ENCODE measurements around the gene PADI2.

PADI2 gene

DNA sequence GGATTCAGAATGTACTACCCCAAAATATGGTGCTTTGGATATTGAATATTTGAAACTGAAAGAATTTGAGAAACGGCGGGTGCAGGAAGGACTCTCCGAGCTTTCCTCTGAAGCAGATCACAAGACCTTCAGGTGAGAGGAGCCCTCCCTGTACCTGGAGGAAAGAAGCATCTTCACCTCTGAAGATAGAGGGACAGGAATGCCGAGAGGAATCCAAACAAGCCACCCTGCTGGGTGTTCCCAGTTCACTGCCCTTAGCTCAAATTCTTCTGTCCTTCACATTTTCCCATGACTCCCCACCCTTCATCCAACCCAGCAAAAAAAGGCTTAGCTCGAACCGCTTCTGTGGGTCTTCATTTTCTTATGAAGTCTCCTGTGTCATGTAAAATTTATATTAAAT is 18.2 kb upstream of the PADI2 start:
- no peak for DNase-seq

DNA sequence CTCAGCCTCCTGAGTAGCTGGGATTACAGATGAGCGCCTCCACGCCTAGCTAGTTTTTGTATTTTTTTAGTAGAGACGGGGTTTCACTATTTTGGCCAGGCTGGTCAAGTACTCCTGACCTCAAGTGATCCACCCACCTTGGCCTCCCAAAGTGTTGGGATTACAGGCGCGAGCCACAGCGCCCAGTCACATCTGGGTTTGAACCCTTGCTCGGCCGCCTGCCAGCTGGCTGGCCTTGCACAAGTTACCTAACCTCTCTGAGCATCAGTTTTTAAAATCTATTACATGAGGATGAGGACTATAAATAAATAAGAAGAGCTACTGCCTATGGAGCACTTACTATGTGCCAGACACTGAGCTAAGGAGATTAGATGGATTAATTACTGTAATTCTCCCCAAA is 17.7 kb upstream of the PADI2 start:
- DNase-seq: no peak

DNA sequence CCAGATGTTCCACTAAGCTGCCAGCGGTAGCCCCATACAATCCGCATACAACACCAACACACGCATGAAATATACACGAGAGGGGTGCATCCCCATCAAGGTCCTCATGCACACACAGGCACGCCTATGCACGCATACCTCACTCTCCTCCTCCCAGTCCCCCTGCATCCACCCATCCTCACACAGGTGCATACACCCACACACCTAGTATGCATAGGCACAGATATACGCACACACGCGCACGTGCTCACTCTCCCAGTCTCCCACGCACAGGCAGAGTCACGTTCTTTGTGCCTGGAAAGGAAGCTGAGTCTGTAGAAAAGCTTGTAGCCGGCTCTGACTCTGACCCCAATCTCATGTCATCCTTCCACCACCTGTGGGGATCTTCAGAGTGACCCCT is 16.9 kb upstream of the PADI2 start:
- DNase-seq: no peak

DNA sequence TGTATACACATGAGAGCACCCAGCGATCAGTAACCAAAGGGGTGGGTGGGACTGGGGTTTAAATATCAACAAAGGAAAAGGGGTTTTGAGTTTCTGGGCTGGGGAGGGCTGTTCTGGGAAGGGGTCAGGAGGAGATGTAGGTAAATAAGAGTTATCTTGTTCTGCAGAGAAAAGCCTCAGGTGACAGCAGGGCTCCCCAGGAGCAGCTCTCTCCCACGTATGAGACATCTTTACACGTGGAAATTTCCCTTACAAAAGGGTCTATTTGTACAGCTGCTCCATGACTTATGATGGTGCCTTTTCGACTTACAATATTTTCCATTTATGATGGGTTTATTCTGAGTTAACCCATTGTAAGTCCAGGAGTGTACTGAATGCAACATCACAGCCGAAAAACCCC is 16.3 kb upstream of the PADI2 start:
- DNase-seq: no peak

DNA sequence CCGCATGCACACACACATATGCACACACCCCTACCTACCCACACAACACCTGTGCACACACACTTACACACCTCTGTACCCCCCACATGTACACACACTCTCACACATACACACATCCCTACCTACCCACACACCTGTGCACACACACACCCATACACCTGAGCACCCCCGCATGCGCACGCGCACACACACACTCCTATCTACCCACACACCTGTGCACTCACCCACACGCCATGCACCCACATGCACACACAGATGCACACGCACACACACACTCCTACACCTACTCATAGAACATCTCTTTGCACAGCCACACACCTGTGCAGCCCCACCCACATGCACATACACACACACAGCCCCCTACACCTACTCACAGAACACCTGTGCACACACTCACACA is 15.5 kb upstream of the PADI2 start:
- no peak for DNase-seq

DNA sequence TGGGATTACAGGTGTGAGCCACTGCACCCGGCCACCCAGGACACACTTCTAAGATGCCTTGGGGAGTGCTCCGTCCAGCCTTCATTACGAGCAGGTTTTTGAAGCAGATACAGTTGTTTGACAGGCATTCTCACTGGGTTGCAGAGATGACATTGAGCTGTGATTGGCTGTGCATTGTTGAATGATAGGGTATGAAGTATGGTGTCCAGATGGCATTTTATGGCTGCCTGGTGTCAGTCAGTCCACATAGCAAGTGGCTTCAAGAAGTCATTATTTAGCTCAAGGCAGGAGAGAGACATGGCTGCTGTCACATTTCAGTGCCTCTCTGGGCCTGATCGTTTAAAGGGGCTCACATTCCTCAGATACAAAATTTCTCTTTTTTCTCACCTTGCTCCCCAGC is 14.8 kb upstream of the PADI2 start:
- DNase-seq: no peak

DNA sequence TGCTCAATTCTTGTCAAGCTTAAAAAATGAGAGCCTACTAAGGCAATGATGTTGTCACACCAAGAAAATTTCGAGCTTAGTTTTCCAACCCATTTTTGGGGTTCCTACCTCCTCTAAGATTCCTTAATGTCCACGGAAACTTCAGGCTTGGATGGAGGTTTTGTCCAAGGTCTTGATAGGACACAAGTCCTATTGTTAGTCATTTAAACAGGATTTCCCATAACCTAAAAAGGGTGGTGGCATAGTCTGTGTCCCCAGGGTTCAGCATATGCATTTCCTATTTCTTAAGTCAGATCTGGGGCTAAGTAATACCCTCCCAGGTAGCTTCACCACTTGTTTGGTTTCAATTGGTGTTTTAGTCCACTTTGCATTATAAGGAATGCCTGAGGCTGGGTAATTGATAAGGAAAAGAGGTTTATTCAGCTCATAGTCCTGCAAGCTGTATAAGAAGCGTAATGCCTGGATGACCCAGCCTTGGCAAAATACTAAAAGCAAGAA is 10.9 kb upstream of the PADI2 start:
- DNase-seq: no peak

DNA sequence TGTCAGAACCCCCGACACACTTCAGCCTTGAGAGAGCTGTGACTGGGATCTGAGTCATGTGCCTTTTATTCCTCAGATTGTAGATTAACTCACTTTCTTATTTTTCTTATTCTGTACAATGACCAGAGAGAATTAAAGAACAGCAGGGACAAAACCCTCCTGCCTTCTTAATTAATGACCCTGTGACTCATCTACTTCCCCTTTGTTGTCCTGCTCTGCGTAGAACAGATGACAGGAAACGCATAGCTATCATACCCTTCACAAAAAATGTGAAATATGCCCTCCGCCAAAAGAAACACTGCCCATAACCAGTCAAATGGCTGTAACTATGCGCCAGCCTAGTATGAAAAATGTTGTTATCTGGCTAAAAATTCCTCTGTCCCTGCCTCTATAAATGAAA is 9.1 kb upstream of the PADI2 start:
- no peak for DNase-seq

DNA sequence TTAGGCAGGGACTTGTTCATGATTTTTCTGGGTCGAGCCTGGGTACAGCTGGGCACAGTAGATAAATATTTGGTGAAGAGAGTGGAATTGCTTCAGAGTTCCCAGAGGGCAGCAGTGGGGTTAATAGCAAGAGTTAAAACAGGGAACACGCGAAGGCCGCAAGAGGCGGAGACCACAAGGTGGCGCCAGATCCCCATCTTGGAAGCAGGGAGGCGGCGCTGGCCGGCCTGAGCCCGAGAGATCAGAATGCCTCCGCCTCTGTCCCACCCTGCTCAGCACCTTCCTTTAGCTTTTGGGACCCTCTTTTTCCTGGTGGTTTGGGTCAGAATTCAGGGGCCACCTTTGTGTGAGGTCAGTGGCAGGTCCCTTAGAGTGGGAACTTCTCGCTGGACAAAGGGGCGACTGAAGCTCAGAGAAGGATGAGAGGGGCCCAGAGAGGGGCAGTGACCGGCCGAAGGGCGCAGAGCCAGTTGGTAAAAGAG is 6.5 kb upstream of the PADI2 start:
- no peak for DNase-seq

DNA sequence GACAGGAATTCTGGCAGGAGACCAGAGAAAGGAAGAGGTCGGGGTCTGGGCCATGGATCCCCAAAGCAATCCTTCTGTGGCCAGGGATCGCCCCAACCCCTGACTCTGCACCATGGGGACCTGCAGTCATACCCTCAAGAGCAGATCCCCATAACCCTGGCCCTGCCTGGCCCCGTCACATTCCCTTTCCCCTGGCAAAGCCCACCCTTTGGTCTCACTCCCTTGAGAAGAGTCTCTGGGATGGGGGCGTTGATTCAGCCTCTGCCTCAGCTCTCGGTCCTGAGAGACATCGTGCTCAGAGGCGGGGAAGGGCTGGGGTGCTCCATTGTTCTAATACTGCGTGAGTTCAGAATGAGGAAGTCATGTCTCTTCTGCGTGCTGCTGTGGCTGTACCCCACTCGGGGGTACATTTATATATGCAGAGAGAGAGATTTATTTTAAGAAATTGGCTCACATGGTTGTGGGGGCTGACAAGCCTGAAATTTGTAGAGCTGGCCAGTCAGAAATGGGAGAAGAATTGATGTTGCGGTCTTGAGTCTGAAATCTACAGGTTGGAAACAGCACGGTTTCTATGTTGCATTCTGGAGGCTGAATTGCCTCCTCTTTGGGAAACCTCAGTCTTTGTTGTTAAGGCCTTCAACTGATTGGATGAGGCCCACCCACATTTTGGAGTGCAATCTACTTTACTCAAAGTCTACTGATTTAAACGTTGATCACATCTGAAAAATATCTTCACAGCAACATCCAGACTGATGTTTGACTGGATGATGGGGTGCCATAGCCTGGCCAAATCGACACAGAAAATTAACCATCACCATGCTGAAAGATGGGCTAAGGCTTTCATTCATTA is 4.2 kb upstream of the PADI2 start:
- DNase-seq: no peak

DNA sequence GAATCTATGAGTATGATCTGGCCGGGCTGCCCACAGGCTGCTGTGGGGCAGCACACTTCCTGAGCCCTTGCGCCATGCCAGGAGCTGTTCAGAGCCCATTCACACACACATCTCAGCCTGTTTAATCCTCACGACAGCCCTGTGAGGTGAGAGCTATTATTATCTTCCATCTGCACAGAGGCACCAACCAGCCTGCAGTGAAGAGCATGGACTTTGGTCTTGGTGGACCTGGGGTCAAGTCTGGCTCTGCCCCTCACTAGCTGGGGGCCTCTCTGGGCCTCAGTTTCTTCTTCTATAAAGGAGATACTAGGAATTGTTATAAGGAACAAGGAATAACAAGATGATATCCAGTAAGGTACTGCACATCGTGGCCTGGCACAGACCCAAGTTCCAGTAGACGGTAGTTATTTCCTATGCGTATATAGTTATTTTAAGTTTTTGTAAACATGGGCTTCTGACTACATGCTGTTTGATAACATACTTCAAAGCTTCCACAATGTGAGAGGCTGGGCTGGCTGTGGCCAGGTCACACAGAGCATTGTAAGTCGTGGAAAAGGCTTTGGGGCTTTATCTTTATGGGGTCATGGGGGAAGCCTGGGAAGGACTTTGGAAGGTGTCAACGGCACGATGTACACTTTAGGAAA is 3.4 kb upstream of the PADI2 start:
- DNase-seq: no peak

DNA sequence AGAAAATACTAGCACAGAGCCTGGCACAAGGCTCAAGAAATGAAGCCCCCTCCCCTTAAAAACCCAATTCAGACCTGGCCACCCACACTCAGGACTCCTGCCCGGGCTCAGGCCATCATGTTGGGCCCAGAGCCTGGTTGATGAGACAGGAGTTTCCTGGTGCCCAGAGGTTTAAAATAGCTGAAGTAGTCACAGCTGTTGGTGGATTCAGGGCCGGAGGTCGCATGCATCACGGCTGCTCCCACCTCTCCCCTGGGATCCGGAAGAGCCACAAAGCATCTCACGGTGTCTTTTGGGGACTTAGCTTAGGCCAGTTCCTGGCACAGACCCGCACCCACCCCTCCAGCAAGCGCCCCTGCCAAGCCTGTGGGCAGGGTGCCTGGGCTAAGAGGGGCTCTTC is 2.6 kb upstream of the PADI2 start:
- DNase-seq: no peak

DNA sequence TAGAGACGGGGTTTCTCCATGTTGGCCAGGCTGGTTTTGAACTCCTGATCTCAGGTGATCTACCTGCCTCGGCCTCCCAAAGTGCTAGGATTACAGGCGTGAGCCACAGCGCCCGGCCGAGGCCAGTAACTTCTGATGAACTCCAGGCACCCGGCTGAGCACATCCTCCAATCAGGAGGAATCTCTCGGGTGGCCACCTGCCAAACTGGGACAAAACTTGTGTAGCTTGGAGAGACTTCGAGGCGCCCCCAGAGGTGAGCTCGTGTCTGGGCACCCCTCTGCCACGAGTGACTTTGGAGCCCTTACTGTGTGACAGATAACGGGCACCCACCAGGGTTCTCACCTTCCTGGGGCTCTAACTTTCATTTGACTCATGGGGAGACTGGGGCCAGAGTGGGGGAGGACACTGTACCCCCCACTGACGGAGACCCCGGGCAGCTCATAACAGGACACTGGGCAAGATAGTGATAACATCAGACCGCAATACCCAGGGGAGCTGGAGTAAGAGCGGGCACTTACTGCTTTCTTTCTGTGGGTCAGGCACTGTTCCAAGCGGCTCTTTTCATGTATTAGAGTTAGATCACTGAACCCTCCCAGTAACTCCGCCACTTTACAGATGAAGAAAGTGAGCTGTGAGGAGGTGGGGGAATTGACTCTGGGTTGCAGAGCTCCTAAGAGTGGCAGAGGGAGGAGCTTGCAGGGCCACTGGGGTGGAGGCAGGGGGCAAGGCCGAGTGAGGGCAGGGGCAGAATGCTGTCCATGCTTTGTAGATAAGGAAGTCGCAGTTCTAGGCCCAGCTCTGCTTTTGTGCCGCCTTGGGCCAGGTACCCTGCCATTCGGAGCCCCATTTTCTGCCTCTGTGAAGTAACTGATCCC is 1.9 kb upstream of the PADI2 start:
- no peak for DNase-seq

DNA sequence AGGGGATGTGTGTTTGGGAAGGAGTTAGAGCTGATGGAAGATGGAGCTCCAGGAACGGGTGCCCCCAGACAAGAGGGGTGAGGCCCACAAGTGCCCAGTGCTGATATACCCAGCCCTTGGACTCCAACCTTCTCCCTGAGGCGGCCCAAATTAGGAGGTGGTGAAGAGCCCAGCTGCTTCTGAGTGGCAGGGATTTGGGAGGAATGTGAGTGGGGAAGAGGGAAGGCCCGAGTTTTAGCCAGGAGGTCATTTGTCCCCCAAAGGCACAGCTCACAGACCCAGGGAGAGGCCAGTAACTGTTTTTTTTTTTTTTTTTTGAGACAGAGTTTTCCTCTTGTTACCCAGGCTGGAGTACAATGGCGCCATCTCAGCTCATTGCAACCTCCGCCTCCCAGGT is 1.2 kb upstream of the PADI2 start:
- no peak for DNase-seq

DNA sequence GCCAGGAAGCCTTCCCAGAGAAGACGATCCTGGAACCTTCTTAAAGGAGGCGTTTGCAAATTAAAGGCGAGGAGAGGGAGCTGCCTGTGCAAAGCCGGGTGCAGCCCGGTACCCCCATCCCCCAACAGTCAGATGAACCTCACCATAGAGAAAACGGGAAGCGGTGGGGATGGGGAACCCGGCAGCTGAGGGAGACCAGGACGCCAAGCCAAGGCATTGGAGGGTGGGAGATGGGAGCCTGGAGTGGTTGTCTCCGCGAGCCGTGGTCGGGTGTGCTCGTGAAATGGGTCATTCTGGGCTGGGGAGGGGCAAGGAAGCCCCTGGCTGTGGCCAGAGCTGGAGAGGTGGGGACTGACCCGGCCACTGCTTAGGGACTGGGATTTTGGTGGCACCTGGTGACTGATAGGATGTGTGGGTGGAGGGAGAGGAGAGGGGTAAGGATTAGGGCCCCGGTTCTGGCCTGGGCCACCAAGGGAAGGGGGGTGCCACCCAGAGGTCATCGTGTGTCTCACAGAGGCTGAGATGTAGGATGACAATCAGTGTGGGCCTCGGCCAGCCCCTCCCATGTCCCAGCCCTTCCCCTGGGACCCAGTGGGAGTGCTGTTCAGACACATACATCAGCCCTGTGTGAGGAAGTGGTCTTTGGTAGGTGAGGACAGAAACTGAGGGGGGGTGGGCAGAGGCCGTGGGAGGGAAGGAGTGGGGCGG is 676 bp upstream of the PADI2 start:
- DNase-seq: no peak

DNA sequence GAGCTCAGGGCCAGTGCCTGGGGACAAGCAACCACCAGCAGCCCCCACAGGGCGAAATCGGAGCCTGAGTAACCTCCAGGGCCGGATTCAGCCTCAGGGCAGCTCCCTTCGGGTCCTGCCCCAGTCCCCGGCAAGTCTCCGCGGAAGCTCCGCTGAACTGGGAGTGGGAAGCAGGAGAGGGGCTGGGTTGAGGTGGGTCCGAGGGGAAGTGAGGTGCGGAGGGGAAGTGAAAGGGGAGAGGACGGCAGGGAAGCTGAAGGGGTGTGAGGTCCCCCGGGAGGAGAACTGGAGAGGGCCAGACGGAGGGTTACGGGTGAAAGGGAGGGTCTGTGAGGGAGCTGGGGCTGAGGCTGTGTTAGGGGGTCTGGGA is 560 bp downstream of the PADI2 start:
- DNase-seq: no peak

DNA sequence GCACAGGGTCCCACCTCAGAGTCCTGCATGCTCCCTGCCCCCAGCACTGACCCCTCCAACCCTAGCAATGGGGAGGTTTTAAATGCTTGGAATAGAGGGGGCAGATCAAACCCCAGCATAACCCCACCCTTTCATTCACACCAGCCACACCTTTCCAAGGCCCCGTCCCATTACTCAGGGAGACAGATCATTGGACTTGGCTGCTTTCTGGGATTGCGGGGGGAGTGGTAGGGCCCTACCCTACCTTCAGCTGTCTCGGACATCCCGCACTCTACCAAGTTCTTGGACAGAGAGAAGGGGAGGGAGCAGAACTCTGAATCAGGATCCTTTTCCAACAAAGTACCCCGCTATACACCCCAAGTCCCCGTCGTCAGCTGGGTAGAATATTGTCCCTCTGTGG is 983 bp downstream of the PADI2 start:
- no peak for DNase-seq

DNA sequence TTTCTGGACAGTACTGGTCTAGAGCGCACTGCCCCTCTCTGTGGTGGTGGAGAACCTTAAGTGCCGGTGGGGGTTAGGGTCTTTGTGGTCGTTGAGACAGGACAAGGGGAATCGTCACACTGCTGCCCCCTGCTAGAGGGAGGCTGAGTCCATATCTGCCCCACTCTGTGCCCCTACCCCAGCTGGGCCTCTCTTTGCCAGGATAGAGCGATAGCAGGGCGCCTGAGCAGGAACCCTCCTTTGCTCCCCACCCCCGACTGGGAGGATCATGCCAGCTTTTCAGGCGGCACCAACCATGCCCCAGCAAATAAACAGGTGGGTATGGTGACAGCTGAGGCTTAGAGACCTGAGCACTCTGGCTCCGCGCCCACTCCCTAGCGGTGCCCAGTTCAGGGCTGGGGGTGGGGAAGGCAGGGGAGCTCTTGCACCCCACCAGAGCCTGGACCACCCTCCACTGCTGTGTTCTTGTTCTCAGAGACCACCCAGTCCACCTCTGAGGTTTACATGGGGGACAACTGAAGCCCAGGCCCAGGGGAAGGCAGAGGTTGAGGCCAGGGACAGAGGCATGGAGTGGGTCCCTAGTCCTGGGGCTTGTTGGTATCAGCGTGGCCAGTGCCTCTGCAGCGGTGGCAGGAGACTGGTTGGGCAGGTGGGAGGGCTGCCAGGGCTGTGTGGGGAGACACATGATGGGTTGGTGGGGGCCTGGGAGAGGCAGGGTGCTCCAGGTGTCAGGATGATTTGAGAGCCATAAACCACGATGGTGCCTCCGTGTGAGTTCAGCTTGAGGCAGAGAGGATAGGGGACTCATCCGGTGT is 1.6 kb downstream of the PADI2 start:
- DNase-seq: no peak

DNA sequence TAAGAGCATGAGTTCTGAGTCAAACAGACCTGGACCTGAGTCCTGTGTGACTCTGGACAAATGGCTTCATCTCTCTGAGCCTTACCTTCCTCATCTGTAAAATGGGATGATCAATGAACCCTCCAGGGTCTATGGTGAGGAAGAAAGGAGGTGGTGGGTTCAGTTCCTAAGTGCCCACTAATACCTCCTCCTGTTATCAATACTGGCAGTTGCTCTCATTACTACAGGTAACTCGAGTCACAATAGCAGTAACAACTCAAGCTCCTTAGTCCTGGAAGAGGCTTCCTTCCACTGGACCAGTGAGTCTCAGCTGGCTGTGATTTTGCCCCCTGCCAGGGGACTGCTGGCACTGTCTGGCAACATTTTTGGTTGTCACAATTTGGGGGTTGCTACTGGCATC is 2.6 kb downstream of the PADI2 start:
- no peak for DNase-seq

DNA sequence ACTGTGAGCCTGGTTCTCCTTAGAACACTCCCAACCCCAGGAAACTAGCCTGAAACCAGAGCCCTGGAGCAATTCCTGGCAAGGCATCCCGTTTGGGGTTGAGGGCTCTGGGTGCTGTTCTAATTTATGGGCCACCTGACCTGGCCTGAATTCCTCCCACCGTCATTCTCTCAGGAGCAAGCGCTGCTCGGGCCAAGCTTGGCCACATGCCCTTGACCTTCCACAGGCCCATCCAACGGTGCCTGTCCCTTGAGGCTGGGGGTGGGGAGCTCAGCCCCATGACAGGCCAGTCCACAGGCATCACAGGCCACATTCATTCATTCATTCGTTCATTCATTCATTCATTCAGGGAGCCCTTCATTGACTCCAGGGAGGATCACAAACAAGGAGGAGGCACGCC is 5.3 kb downstream of the PADI2 start:
- DNase-seq: no peak

DNA sequence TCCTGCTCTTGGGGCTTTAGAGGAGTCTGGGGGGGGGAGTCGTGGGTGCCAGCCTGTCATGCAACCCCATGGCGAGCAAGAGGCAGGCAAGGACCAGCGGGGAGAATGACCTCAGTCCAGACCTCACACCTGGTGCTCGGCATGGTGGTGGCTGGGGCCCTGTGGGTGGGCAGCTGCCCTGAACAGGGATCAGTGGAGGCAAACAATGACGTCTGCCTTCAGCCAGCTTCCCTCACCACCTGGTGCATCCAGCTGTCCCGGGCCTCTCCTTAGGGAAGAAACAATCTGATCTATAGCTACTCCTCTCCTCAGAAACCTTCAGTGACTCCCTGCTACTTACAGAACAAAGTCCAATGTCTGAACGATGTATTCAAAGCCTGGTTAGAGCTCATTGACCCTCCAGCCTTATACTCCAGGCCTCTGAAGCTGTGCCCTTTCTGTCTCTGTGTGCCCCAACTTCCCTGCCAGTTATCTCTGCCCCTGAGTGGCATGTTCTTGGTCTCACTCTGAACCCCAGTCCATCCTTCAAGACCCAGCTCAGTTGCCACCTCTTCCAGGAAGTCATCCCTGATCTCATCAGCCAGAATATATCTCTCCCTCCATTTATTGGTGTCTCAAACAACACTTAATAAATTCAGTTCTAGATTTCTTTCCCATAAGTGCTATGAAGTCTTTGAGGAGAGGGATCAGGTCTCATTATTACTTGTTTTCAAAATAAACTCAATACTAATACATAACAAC is 6.6 kb downstream of the PADI2 start:
- no peak for DNase-seq
